ENCODE data around the gene TSPAN15.

Gene TSPAN15

GRCh38 chr10:69451209-69451783 lies at the start of gene TSPAN15:
Gene TSPAN15 (plus strand): TSS chr10:69451465. CDS start chr10:69451595, 130 bp downstream.
- Histone ChIP-seq H3K4me3 (ENCODE audit: low read depth in 1 of 2, low read length in 2 of 2) (peak within 1 kb of the TSS; percentile 85 to 88), H3K9ac (ENCODE audit: low read depth in 1 of 2, low read length in 2 of 2) (peak within 1 kb of the TSS; percentile 64 to 83), H3K4me1 (ENCODE audit: control insufficient read depth in 1 of 2, insufficient read depth in 2 of 2, low read length in 2 of 2) (peaks cover 49 to 53% of the 10 kb centered on the region in 2 donors), H3K36me3 (ENCODE audit: control insufficient read depth in 1 of 2, insufficient read depth in 2 of 2, low read length in 2 of 2) (peaks cover 0 to 3% of the 10 kb centered on the region in 2 donors), H3K9me3 (ENCODE audit: control insufficient read depth in 1 of 2, low read length in 2 of 2) (no peaks in the 10 kb centered on the region), H3K27ac (ENCODE audit: low read depth, low read length) (peak within 1 kb of the TSS; percentile 86), H3K27me3 (ENCODE audit: control insufficient read depth in 1 of 2, insufficient read depth in 2 of 2, low read length in 2 of 2) (no peaks in the 10 kb centered on the region)

GRCh38 chr10:69402386-69402785 lies 48.9 kb upstream of the TSPAN15 start:
- peaks cover 0 to 27% of the 10 kb centered on the region in 2 donors for H3K36me3 ChIP-seq (ENCODE audit: control insufficient read depth in 1 of 2, insufficient read depth in 2 of 2, low read length in 2 of 2)
- no peaks in the 10 kb centered on the region for H3K4me1 ChIP-seq (ENCODE audit: control insufficient read depth in 1 of 2, insufficient read depth in 2 of 2, low read length in 2 of 2)
- no peak overlapping the region for H3K27ac ChIP-seq (ENCODE audit: low read depth, low read length)
- H3K9me3 ChIP-seq (ENCODE audit: control insufficient read depth in 1 of 2, low read length in 2 of 2): no peaks in the 10 kb centered on the region
- no peaks in the 10 kb centered on the region for H3K27me3 ChIP-seq (ENCODE audit: control insufficient read depth in 1 of 2, insufficient read depth in 2 of 2, low read length in 2 of 2)
- no peak overlapping the region for H3K9ac ChIP-seq (ENCODE audit: low read depth in 1 of 2, low read length in 2 of 2)
- H3K4me3 ChIP-seq (ENCODE audit: low read depth in 1 of 2, low read length in 2 of 2): no peak overlapping the region

- no peak overlapping the region for H3K9ac ChIP-seq (ENCODE audit: low read depth in 1 of 2, low read length in 2 of 2)
- H3K4me1 ChIP-seq (ENCODE audit: control insufficient read depth in 1 of 2, insufficient read depth in 2 of 2, low read length in 2 of 2): peaks cover 2 to 4% of the 10 kb centered on the region in 2 donors
- H3K27me3 ChIP-seq (ENCODE audit: control insufficient read depth in 1 of 2, insufficient read depth in 2 of 2, low read length in 2 of 2): no peaks in the 10 kb centered on the region
- H3K27ac ChIP-seq (ENCODE audit: low read depth, low read length): no peak overlapping the region
- H3K36me3 ChIP-seq (ENCODE audit: control insufficient read depth in 1 of 2, insufficient read depth in 2 of 2, low read length in 2 of 2): peaks cover 0 to 26% of the 10 kb centered on the region in 2 donors
- no peaks in the 10 kb centered on the region for H3K9me3 ChIP-seq (ENCODE audit: control insufficient read depth in 1 of 2, low read length in 2 of 2)
- H3K4me3 ChIP-seq (ENCODE audit: low read depth in 1 of 2, low read length in 2 of 2): no peak overlapping the region
Observed at GRCh38 chr10:69403066-69403465, 48.2 kb upstream of the TSPAN15 start.

- Histone ChIP-seq H3K4me1 (ENCODE audit: control insufficient read depth in 1 of 2, insufficient read depth in 2 of 2, low read length in 2 of 2) (peaks cover 3 to 5% of the 10 kb centered on the region in 2 donors), H3K9me3 (ENCODE audit: control insufficient read depth in 1 of 2, low read length in 2 of 2) (no peaks in the 10 kb centered on the region), H3K36me3 (ENCODE audit: control insufficient read depth in 1 of 2, insufficient read depth in 2 of 2, low read length in 2 of 2) (peaks cover 0 to 22% of the 10 kb centered on the region in 2 donors), H3K27me3 (ENCODE audit: control insufficient read depth in 1 of 2, insufficient read depth in 2 of 2, low read length in 2 of 2) (no peaks in the 10 kb centered on the region), H3K4me3 (ENCODE audit: low read depth in 1 of 2, low read length in 2 of 2) (no peak overlapping the region), H3K9ac (ENCODE audit: low read depth in 1 of 2, low read length in 2 of 2) (no peak overlapping the region), H3K27ac (ENCODE audit: low read depth, low read length) (no peak overlapping the region)
Observed at GRCh38 chr10:69403519-69403918, 47.7 kb upstream of the TSPAN15 start.

- H3K36me3 ChIP-seq (ENCODE audit: control insufficient read depth in 1 of 2, insufficient read depth in 2 of 2, low read length in 2 of 2): peaks cover 0 to 12% of the 10 kb centered on the region in 2 donors
Observed at GRCh38 chr10:69404786-69405185, 46.5 kb upstream of the TSPAN15 start.

GRCh38 chr10:69405221-69405620 lies 46.0 kb upstream of the TSPAN15 start:
- Histone ChIP-seq H3K4me1 (ENCODE audit: control insufficient read depth in 1 of 2, insufficient read depth in 2 of 2, low read length in 2 of 2) (peaks cover 8 to 11% of the 10 kb centered on the region in 2 donors), H3K9me3 (ENCODE audit: control insufficient read depth in 1 of 2, low read length in 2 of 2) (no peaks in the 10 kb centered on the region), H3K9ac (ENCODE audit: low read depth in 1 of 2, low read length in 2 of 2) (no peak overlapping the region), H3K36me3 (ENCODE audit: control insufficient read depth in 1 of 2, insufficient read depth in 2 of 2, low read length in 2 of 2) (peaks cover 0 to 11% of the 10 kb centered on the region in 2 donors), H3K27me3 (ENCODE audit: control insufficient read depth in 1 of 2, insufficient read depth in 2 of 2, low read length in 2 of 2) (no peaks in the 10 kb centered on the region), H3K27ac (ENCODE audit: low read depth, low read length) (no peak overlapping the region), H3K4me3 (ENCODE audit: low read depth in 1 of 2, low read length in 2 of 2) (no peak overlapping the region)

More at GRCh38 chr10:69404786-69405185, 46.5 kb upstream of the TSPAN15 start:
- H3K9me3 ChIP-seq (ENCODE audit: control insufficient read depth in 1 of 2, low read length in 2 of 2): no peaks in the 10 kb centered on the region
- H3K4me1 ChIP-seq (ENCODE audit: control insufficient read depth in 1 of 2, insufficient read depth in 2 of 2, low read length in 2 of 2): peaks cover 8 to 11% of the 10 kb centered on the region in 2 donors
- no peak overlapping the region for H3K4me3 ChIP-seq (ENCODE audit: low read depth in 1 of 2, low read length in 2 of 2)
- H3K27me3 ChIP-seq (ENCODE audit: control insufficient read depth in 1 of 2, insufficient read depth in 2 of 2, low read length in 2 of 2): no peaks in the 10 kb centered on the region
- H3K9ac ChIP-seq (ENCODE audit: low read depth in 1 of 2, low read length in 2 of 2): no peak overlapping the region
- H3K27ac ChIP-seq (ENCODE audit: low read depth, low read length): no peak overlapping the region

- no peak overlapping the region for H3K27ac ChIP-seq (ENCODE audit: low read depth, low read length)
- no peaks in the 10 kb centered on the region for H3K9me3 ChIP-seq (ENCODE audit: control insufficient read depth in 1 of 2, low read length in 2 of 2)
- no peaks in the 10 kb centered on the region for H3K27me3 ChIP-seq (ENCODE audit: control insufficient read depth in 1 of 2, insufficient read depth in 2 of 2, low read length in 2 of 2)
- no peak overlapping the region for H3K4me3 ChIP-seq (ENCODE audit: low read depth in 1 of 2, low read length in 2 of 2)
- H3K9ac ChIP-seq (ENCODE audit: low read depth in 1 of 2, low read length in 2 of 2): no peak overlapping the region
- peaks cover 8 to 11% of the 10 kb centered on the region in 2 donors for H3K4me1 ChIP-seq (ENCODE audit: control insufficient read depth in 1 of 2, insufficient read depth in 2 of 2, low read length in 2 of 2)
- H3K36me3 ChIP-seq (ENCODE audit: control insufficient read depth in 1 of 2, insufficient read depth in 2 of 2, low read length in 2 of 2): peaks cover 0 to 4% of the 10 kb centered on the region in 2 donors
Observed at GRCh38 chr10:69406302-69406811, 44.9 kb upstream of the TSPAN15 start.

- H3K27me3 ChIP-seq (ENCODE audit: control insufficient read depth in 1 of 2, insufficient read depth in 2 of 2, low read length in 2 of 2): no peaks in the 10 kb centered on the region
- no peaks in the 10 kb centered on the region for H3K36me3 ChIP-seq (ENCODE audit: control insufficient read depth in 1 of 2, insufficient read depth in 2 of 2, low read length in 2 of 2)
- peaks cover 8 to 11% of the 10 kb centered on the region in 2 donors for H3K4me1 ChIP-seq (ENCODE audit: control insufficient read depth in 1 of 2, insufficient read depth in 2 of 2, low read length in 2 of 2)
- H3K4me3 ChIP-seq (ENCODE audit: low read depth in 1 of 2, low read length in 2 of 2): no peak overlapping the region
- H3K9ac ChIP-seq (ENCODE audit: low read depth in 1 of 2, low read length in 2 of 2): no peak overlapping the region
- no peaks in the 10 kb centered on the region for H3K9me3 ChIP-seq (ENCODE audit: control insufficient read depth in 1 of 2, low read length in 2 of 2)
- H3K27ac ChIP-seq (ENCODE audit: low read depth, low read length): no peak overlapping the region
Observed at GRCh38 chr10:69406816-69407580, 44.3 kb upstream of the TSPAN15 start.

GRCh38 chr10:69407621-69408301 lies 43.5 kb upstream of the TSPAN15 start:
- H3K4me3 ChIP-seq (ENCODE audit: low read depth in 1 of 2, low read length in 2 of 2): no peak overlapping the region
- H3K4me1 ChIP-seq (ENCODE audit: control insufficient read depth in 1 of 2, insufficient read depth in 2 of 2, low read length in 2 of 2): peaks cover 8 to 11% of the 10 kb centered on the region in 2 donors
- no peaks in the 10 kb centered on the region for H3K9me3 ChIP-seq (ENCODE audit: control insufficient read depth in 1 of 2, low read length in 2 of 2)
- no peaks in the 10 kb centered on the region for H3K36me3 ChIP-seq (ENCODE audit: control insufficient read depth in 1 of 2, insufficient read depth in 2 of 2, low read length in 2 of 2)
- no peak overlapping the region for H3K9ac ChIP-seq (ENCODE audit: low read depth in 1 of 2, low read length in 2 of 2)
- no peaks in the 10 kb centered on the region for H3K27me3 ChIP-seq (ENCODE audit: control insufficient read depth in 1 of 2, insufficient read depth in 2 of 2, low read length in 2 of 2)
- H3K27ac ChIP-seq (ENCODE audit: low read depth, low read length): no peak overlapping the region

Measured in duodenal mucosa (tissue), 2 donors.